HPDE6-E6E7 (cell line): ENCODE results near the gene IFT88.

ENCODE experiments used
- DNase-seq: peaks from one replicate; pipeline ENCODE4 v3.0.0; 2011; ENCODE audit warnings: missing footprints; ENCODE audit errors: extremely low spot score

The IFT88 gene

DNA sequence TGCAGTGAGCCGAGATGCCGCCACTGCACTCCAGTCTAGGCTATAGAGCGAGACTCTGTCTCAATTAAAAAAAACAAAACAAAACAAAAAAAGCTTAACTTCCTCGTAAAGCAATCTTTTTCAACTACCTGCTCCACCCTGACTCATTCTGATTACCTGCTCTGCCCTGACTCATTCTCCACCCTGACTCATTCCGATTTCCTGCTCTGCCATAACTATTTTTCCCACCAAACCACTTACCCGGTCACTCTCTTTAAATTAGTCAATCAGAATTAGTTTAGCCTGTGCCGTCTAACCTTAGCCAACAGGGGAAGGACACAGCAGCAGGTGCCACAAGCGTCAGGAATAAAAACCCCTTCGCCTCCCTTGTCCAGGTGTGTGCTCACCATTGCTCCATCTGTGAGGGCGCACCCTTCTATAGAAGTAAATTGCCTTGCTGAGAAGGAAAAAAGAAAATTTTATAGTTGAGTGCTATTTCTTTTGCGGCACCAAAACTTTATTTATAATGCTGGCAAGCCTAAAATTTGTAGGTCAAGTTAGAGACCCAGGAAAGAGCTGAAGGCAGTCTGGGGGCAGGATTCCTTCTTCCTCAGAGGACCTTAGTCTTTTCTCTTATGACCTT is 1.7 kb upstream of the IFT88 start:
- DNase-seq = no peak

DNA sequence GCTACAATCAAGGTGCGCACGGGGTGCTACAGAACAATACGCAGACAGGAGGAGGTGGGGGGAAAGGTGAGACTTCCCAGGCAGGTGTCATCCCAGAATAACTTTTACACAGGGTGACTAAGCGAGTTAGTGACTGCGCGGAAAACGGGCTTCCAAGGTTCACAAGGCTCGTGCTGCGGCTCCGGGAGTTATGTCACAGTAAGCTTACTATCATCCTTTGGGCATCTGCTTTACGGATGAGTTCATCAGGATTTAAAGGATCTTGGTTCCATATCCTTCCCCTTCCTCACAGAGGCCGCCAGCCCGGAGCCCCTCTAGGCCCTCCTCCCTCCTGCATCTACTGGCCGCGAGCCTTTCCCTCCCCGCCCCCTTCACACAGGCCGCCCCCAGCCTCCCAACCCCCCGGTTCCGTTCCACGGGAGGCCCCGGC is 474 bp upstream of the IFT88 start:
- DNase-seq = peak; percentile 19

DNA sequence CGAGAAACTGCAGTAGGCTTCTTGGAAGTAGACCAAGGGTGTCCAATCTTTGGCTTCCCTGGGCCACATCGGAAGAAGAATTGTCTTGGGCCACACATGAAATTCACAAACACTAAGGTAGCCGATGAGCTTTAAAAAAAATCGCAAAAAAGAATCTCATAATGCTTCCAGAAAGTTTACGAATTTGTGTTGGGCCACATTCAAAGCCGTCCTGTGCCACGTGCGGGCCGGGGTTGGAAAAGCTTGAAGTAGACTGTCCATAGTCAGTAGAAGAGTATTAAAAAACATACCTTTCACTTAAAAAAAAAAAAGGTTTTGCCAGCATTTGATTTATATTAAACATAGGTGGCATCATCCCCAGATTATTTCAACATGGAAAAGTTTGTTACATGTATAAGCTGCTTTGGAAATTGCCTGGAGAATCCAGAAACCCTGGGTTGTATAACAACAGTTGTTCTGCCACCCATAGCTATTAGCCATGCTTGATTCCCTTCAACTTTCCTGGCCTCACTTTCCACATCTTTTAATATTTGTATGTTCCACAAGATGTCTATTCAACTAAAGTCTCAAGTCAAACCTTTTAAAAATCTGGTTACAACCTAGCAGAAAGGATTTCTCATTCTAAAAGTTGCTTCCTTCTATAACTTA is 1.0 kb downstream of the IFT88 start:
- DNase-seq = no peak

DNA sequence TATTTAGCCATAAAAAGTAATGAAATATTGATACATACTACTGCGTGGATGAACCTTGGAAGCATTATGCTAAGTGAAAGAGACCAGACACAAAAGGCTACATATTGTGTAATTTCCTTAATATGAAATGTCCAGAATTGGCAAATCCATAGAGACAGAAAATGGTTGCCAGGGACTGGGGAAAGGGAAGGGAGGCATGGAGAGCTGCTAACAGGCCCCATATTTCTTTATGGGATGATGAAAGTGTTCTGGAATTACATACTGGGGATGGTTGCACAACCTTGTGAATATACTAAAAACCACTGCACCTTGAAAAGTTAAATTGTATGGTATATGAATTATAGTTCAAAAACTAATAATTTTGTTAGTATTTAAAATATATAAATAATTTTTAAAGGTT is 3.6 kb downstream of the IFT88 start:
- DNase-seq = no peak

DNA sequence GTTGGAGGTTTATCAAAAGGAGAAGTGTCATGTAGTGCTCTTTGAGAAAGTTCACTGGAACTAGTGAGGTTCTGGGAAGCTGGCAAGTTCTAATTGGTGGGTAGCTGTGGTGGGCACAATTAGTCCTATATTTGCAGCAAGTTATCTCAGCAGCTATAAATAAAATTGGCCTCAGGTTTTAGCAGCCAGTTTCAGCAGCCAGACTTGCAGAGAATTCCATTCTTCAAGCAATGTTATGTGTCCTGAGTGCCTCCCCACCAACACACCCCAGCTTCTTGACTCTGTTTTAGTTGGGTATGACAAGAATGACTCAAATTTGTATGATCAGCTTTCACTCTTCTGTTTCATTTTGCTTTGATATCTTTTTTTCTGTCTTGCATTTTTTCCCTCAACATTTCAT is 4.7 kb downstream of the IFT88 start:
- DNase-seq = no peak

DNA sequence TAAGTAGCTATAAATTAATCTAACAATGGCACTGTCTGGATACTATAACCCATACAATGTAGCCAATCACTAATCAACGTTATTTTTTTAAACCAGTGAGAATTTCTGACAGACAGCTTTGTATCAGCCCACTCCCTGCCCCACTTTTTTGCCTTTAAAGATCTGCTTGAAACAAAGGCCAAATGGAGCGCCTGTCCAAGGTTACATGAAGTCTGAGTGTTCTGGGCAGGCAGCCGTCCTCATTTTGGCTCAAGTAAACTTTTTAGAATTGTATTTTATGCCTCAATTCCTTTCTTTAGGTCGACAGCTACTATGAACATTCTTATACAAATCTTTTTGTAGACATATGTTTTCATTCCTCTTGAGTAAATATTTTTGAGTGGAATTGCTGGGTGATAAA is 6.2 kb downstream of the IFT88 start:
- DNase-seq = no peak

DNA sequence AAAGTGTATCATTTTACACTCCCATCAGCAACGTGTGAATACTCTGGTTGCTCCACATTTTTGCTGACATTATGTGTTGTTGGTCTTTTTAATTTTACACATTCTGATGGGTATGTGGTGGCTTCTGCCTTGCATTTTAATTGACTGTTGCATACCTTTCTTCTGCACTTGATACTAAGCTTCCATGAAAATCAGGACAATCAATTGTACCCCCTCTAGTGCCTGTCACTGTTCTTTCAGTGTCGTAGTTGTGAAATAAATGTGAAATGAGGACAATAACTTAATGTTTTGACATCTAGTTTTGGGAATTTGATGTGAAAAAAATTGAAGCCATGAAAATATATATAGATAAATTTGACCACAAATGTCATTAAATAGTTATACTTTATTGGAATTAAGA is 6.7 kb downstream of the IFT88 start:
- no peak for DNase-seq

DNA sequence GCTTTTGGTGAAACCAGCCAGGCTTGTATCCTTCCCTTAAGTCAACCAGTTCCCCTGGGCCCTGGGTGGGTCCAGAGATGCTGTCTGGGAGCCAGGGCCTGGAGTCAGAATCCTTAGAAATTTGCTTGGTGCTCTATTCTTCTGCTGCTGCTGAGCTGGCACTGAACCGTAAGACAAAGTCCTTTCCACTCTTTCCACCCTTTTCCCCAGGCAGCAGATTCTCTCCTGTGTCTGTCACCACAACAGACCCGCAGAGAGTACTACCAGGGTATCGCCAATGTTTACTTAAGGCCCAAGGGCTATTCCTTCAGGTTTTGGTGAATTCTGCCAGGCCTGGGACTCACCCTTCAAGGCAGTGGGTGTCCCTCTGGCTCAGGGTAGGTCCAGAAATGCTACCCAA is 12.2 kb downstream of the IFT88 start:
- DNase-seq = no peak

DNA sequence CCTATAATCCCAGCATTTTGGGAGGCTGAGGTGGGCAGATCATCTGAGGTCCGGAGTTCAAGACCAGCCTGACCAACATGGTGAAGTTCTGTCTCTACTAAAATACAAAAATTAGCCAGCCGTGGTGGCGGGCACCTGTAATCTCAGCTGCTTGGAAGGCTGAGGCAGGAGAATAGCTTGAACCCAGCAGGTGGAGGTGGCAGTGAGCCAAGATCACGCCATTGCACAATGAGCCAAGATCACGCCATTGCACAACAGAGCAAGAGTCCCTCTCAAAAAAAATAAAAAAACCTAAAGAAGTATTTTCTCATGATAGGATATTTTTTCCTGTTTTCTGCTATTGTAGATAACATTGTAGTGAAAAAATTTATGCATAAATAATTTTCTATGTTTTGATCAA is 13.3 kb downstream of the IFT88 start:
- no peak for DNase-seq

DNA sequence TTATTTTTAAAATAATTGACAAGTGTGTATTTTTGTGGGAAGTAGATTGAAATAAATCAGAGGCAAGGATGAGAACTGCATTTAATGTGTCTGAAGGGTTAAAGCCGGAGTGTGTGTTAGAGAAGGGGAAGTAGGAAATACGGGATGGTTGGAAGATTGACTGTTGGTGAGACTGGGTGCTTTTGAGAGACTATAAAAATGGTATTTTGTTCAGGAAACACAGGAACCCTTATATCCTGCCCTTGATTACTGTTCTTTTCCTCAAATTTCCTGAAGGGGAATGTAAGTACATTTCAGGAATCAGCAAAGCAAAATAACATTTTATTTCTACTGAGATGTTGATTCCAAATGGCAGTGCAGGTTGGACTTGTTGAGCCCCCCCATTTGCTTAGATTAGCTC is 15.1 kb downstream of the IFT88 start:
- no peak for DNase-seq

DNA sequence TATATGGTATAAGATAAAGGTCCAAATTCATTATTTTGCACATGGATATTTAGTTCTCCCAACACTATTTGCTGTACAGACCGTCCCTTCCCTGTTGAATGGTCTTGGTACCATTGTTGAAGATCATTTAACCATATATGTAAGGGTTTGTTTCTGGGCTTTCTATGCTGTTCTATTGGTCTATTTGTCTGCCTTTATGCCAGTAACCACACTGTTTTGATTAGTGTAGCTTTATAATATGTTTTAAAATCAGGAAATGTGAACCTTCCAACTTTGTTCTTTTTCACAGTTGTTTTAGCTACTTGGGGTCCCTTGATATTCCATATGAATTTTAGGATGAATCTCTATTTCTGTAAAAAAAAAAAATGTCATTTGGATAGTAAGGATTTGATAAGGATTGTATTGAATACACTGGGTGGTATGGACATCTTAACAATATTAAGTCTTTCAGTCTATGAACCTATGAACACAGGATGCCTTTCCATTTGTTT is 16.9 kb downstream of the IFT88 start:
- DNase-seq = no peak

DNA sequence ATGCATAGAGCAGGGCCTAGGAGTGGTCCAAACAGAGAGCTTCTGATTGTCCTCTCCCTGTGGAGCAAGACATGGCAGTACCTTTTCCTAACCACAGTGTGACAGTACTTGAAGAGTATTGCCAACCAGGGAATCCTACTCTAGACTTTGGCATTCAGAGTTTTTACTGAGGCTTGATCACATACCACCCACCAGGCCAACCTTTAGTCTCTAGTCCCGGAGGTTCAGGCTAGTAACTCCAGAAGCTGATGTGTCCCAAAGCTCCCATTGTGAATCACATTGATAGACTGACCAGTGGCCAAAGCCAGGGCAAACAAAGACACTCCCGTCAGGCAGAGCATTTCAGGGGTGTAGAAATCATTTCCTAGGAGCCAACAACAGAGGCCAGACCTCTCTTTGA is 18.4 kb downstream of the IFT88 start:
- no peak for DNase-seq

DNA sequence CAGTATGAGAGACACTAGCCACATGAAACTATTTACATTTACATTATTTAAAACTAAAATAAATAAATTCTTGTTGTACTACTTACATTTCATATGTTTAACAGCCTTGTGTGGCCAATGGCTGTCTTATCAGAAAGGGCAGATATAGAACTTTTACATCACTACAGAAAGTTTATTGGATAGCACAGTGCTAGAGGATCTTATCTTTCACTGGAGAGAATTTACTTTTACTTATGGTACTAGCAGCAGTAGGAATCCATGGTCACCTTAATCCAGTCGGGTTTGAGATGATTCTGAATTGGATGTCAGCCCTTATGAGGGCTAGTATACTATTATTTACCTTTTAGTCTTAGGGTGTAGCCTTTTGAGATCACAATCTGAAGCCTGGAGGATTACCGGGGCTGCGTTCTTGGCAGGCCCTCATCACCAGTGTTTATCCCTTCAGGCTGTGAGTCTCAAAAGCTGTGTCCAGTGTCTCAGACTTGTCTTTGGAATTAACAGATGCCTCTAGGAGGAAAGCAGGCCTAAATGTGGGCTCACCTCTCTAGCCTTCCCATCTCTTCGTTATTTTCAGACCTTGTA is 21.7 kb downstream of the IFT88 start:
- DNase-seq = no peak

DNA sequence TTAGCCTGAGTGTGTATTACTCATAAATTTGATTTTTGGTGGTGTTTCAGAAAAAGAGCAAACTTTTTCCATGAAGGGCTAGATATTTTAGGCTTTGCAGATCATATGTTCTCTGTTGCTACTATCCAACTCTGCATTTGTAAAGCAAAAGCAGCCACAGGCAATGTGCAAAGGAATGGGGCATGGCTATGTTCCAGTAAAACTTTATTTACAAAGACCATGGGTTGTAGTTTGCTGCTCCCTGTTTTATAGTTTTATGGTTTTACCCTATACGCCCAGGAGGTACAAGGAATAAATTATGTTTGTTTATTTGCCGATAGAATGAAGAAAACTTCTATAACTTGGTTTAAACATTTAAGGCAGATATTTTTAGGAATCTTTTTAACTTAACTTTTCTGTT is 23.6 kb downstream of the IFT88 start:
- no peak for DNase-seq

DNA sequence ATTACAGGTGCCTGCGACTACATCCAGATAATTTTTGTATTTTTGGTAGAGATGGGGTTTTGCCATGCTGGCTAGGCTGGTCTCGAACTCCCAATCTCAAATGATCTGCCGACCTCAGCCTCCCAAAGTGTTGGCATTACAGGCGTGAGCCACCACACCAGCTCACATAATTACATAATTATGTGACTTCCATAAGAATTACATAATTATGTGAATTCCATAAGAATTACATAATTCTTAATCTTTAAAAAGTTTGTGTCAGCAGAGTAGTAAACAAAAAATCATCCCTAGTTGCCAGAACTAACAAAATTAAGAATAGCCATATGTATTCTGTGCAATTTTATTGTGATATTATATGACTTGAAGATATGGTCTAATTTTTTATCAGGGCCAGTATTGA is 25.6 kb downstream of the IFT88 start:
- DNase-seq = no peak

DNA sequence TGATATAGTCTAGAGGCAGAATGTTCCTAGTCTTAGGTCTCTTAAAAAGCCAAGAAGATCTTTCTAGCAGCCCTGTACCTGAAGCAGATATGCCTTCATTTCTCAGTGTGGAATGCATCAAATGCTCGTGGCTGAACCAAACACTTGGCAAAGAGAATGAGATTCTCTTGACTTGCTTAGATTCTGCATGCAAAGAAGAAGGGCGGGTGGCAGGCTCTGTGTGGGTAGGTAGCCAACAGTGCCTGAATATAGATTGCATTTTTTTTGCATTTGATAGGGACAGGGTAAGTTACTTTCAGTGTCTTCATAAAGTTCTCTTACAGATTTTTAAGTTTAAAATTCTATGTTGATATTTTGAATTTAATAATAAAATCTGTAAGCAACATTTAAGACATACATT is 27.3 kb downstream of the IFT88 start:
- no peak for DNase-seq

DNA sequence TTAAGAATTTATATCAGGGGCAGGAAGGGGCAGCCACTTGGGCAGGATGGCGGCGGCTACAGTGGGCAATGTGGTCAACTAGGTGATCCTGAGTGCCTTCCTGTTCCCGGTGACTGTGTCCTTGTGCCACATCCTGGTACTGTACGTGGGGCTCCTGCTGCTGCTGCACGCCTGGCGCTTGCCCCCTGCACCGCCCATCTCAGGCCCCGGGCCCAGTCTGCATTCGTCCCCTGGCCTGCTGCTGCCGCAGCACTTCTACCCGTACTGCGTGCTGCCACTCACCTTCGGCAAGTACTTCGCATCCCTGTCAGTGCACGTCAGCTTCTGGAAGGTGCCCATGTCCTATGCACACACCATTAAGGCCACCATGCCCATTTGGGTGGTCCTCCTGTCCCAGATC is 40.1 kb downstream of the IFT88 start:
- no peak for DNase-seq

DNA sequence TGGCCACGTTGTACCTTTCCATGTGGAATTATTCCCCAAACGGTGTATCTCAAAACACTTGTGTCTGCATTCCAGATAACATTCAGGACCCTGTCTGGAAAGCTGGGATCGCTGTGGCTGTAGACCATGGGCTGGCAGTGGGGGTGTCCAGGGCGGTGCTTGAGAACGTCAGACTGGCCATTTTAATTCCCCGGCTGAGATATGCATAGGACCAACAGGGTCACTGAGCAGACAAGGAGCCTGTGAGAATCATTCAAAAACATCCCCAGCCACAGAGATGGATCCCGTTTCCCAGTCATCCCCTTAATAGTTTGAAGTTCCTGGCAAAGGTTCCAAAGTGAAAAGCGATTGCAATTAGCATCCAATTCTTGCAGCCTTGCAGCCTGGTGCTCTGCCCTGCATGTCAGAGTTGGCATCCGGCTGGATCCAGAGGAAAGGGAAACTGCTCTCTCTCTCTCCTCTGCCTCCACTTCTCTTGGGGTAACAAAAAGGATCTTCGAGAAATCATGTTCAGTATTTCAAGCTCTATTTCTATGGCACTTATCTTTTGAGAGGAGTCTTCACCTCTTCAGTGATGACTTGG is 41.6 kb downstream of the IFT88 start:
- DNase-seq = no peak

DNA sequence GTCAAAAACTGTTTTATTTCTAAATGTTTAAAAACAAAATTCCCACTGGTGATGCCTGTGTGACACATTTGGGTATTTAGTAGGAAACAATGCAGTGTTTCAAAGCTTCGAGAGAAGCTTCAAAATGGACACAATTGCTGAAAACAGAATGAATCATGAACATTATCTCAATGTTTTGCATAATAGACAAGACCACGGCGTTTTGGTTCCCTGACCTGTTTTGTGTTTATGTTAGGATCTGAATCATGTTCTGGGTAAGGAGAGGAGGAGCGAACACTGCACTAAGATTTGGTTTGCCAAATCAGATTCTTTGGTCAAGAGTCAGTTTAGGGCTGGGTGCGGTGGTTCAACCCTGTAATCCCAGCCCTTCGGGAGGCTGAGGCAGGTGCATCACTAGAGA is 42.2 kb downstream of the IFT88 start:
- no peak for DNase-seq

DNA sequence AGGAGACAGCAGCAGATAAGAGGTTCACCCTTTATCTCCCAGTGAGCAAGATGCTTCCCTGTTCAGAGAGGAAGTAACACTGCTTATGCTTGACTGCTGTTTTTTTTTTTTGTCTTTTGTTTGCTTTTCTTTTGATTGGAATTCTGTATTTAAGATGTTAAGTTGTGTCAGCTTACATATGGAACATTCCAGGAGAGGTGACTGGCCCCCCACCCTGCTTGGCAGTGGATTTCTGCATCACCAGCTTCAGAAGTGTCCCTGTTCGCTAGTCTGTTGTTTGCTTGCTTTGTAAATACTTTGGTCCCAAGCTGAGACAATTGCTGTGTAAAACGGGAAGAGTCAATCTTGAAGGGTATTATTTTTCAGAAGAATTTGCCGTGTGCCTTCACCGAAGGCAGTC is 43.0 kb downstream of the IFT88 start:
- no peak for DNase-seq

DNA sequence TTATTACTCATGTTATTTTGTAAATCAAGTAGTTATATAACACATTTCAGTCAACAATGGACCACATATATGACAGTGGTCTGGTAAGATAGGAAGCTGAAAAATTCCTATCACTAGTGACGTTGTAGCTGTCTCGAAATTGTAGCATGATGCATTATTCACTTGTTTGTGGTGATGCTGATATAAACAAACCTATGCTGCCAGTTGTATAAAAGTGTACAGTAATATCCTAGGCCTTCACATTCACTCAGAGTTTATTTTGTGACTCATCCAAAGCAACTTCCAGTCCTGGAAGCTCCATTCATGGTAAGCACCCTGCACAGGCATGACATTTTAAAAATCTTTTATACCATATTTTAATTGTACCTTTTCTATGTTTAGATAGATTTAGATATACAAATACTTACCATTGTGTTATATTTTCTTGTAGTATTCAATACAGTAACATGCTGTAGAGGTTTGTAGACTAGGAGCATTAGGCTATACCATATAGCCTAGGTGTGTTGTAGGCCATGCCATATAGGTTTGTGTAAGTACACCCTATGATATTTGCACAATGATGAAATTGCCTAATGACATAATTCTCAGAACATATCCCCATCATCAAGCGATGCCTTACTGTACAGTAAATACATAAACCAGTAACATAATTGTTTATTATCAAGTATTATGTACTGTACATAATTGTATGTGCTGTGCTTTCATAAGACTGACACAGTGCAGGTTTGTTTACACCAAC is 49.3 kb downstream of the IFT88 start:
- DNase-seq = no peak

DNA sequence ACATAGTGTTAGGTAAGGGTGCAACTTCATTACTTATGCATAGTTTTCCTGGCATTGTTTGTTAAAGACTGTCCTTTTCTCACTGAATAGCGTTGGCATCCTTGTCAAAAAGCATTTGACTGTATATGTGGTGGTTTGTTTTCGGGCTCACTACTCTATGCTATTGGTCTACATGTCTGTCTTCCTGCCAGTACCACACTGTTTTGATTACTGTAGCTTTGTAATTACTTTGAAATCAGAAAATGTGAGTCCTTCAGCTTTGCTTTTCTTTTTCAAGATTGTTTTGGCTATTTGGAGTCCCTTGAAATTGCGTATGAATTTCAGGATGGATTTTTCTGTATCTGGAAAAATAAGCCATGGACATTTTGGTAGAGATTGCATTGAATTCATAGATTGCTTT is 56.0 kb downstream of the IFT88 start:
- no peak for DNase-seq
